Stimulated activated CD8-positive, alpha-beta memory T cell treated with anti-CD3 and anti-CD28 coated beads, Interleukin-15, amount 100 ng/mL, for 4 hours (primary cell): ENCODE data around the gene SFXN5.

ENCODE experiments used
- DNase-seq, 2 donors: peaks; one replicate each; pipeline ENCODE4 v3.0.0-alpha.2; 2020; ENCODE audit warnings: low read depth in 2 of 2

Gene SFXN5

GRCh38 chr2:72956936-72957335 is 114.6 kb downstream of the SFXN5 start:
- no peak for DNase-seq

- no peak for DNase-seq
These were observed 115.5 kb downstream of the SFXN5 start for GRCh38 chr2:72956050-72956395.

DNA sequence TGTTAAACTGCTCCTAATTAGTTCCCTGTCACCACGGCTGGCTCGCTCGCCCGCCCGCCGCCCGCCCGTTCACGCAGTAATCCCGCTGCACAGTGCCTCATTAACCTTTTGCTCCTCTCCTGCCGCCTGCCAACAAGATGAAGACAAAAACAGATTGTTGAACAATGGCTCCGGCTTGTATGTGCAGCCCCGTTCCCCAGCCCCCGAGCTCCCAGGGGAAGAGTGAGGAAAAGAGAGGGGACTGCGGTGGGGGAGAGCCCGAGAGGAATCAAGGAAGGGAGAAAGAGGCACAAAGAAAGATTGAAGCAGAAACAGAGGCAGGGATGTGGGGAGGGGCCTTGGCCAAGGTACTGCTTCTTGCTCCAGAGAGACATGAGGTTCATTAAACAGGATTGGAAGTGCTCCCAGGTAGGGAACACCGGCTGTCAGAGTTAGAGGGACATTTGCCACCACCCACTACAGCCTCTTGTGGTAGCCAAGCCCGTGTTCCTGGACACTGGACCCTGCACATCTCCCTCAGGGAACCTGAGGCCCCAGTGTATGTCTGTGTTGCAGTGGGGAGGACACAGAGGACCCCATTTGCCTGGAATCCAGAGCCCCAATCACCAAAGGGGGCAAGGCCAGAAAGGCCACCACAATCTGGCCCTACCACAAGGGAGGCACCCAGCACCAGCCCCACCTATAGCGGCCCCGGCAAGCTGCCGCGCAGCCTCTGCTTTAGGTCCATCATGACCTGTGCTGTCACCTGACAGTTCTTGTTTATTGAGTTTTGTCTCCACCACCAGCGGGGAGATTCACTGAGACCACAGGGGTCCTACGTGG is 116.1 kb downstream of the SFXN5 start:
- no peak for DNase-seq

- no peak for DNase-seq
These were observed 116.9 kb downstream of the SFXN5 start for GRCh38 chr2:72954376-72955227.

- no peak for DNase-seq
These were observed 117.5 kb downstream of the SFXN5 start for GRCh38 chr2:72953976-72954375.

- DNase-seq = no peak
These were observed 118.0 kb downstream of the SFXN5 start for GRCh38 chr2:72953528-72953927.

GRCh38 chr2:72952961-72953360 is 118.6 kb downstream of the SFXN5 start:
- DNase-seq = no peak

- no peak for DNase-seq
These were observed 119.2 kb downstream of the SFXN5 start for GRCh38 chr2:72952110-72952823.

- DNase-seq = no peak
These were observed 120.0 kb downstream of the SFXN5 start for GRCh38 chr2:72951303-72952095.

- DNase-seq = no peak
These were observed 120.8 kb downstream of the SFXN5 start for GRCh38 chr2:72950558-72951255.

- DNase-seq = no peak
These were observed 121.9 kb downstream of the SFXN5 start for GRCh38 chr2:72949642-72950041.

DNA sequence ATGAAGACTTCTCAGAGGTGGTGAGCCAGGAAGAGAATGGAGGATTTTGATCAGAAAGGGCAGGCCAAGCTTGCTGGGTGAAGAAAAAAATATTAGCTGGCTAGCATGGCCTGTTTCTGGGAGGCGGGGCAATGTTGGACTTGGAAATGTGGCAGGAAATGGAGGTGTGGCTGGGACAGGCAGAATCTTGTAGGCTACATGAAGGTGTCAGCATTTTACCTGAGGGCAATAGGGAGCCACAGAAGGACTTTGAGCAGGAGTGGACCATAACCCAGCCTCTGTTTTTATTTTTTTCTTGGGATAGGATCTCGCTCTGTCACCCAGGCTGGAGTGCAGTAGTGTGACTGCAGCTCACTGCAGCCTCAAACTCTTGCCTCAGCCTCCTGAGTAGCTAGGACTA is 122.5 kb downstream of the SFXN5 start:
- no peak for DNase-seq

DNA sequence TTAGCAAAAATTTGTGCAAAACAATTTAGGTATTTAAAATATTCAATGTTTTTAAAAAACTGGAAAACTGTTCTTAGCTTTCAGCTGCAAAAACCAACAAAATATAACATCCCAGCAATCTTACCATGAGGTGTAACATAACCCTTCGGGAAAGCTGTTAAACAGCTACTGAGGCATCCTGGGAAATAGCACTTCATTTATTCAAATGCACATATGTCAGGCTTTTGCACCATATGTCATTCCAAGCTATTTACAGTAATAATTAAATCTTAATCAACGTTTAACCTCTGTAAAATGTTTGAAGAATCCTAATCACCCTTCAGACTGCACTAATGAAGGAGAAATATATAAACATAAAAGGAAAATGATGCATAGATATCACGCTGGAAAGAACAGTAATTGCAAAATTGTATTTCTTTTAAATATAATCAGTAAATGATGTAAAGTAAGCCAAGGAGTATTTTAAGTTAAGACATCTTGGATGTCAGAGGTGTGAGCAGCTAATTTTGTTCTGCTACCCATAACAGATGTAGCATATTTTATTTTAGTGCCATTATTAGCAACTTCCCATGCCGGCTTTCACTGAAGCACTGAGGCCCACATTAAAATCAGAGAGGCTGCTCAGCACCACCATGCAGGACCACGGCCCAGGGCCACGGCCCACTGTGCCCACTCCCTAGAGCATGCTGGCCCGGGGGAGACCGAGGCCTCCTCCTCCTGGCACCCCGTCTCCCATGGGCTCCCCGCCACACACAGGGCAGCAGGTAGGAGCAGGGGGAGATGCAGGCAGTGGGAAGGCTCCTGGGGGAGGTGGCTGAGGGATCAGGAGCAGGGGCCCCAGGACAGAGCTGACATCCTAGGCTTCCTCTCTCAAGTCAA is 123.3 kb downstream of the SFXN5 start:
- no peak for DNase-seq

- no peak for DNase-seq
These were observed 125.0 kb downstream of the SFXN5 start for GRCh38 chr2:72946466-72946865.

DNA sequence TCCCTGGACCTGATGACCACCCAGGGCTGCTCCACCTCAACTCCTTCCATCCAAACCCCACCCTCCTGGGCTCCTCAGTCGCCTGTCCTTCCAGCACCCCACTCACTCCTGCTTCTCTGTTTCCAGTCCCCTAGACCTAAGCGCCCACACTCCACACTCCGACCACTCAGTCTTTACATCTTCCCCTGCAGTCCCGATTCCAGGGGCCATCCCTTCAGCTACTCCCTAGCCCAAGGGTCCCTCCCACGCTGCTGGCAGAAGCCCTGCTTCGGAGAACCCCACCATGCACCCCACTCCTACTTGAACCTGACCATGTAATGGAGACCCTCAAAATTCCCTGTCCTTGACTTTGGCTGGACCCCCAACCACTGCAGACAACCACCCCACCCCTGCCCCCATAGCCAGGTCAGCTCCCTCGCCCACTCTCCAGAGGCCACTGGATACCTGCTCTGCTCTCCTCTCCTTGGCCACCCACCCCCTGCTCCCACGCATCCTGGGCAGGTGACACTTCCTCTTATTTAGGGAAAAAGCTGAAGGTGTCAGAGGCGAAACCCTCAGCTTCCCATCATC is 126.0 kb downstream of the SFXN5 start:
- no peak for DNase-seq

GRCh38 chr2:72944804-72945449 is 126.6 kb downstream of the SFXN5 start:
- no peak for DNase-seq

DNA sequence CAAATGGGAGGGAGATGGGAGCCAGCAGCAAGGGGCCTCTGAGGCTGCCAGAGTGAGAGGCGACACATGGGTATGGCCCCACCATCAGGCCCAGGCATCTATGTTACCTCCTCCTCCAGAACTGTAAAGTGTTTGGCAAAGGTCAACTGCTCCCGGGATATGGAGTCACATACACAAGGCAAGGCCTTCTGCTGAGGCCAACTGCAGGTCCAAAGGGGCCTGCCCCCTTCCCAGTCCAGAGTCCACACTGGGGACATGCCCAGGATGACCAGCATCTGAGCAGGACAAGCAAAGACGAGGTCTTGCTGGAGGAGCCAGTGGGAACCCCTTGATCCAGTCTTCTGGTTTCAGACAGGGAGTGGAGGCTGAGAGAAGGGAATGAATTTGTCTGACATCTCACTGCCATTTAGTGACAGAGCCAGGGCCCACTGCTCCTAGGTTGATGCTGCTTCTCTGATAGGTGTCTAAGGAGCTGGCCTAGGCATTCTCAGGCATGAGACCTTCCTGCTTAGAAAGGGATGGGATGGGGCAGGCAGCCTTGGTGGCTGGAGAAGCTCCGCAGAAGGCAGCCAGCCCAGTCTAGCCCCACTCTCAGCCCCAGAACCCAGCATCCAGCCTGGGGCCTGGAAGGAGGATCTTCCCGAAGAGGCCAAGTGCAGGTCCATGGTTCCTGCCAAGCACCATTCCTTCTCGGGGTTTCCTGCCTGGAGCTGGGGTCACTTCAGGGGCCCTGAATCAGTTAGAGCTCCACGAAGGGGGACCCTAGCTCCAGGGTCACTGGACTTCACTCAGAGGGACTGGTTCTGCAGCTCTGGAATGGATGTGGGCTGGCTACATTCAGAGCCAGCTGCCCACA is 127.7 kb downstream of the SFXN5 start:
- DNase-seq = no peak

- DNase-seq = no peak
These were observed 128.6 kb downstream of the SFXN5 start for GRCh38 chr2:72942881-72943418.
